PC-3 (cell line): ENCODE results near the gene MECR. TPM values are rescaled to one million over a fixed set of nuclear protein-coding genes. Genes with fewer than 3 reads are reported as not detected.

Source experiments
- ATAC-seq: fragments of 200-7000 bp; cut with Tn5 transposase; 2 replicates; pipeline ENCODE4 v1.9.1; 2020; ENCODE audit warnings: mild to moderate bottlenecking, moderate library complexity
- BruUV-seq: library from RNA; stranded (reverse); fragments of 400-500 nt; replicated peaks from 2 replicates; lab custom pipeline; 2021; lab: Mats Ljungman, UMichigan
- CTCF ChIA-PET: fragments of 300-600 bp; sonication (Branson Sonifier 250); formaldehyde crosslinking; loops from one replicate; lab custom pipeline; 2022; ENCODE audit warnings: antibody characterized with exemption; lab: Charles Lee
- POLR2A ChIA-PET: fragments of 300-600 bp; sonication (Branson Sonifier 250); formaldehyde crosslinking; loops from one replicate; lab custom pipeline; 2022; ENCODE audit warnings: antibody characterized with exemption; ENCODE audit not compliant: unreplicated experiment; lab: Charles Lee
- DNase-seq: peaks from one replicate; pipeline ENCODE4 v3.0.0-alpha.2; 2015
- H2AFZ ChIP-seq: fragments of 300-600 bp; sonication (generic); 2 replicates; pipeline ENCODE4 v1.6.0; 2016; ENCODE audit warnings: antibody characterized with exemption, low read length
- H3F3A ChIP-seq: fragments of 300-600 bp; sonication (generic); one replicate; pipeline ENCODE4 v1.6.0; 2017; ENCODE audit warnings: antibody characterized with exemption, low read length, control low read depth, mild to moderate bottlenecking; ENCODE audit not compliant: unreplicated experiment
- H3K27ac ChIP-seq: fragments of 300-600 bp; sonication (generic); 2 replicates; pipeline ENCODE4 v1.5.1; 2016; ENCODE audit warnings: mild to moderate bottlenecking, low read length
- H3K27me3 ChIP-seq: fragments of 300-600 bp; sonication (generic); 2 replicates; pipeline ENCODE4 v1.6.1; 2016; ENCODE audit warnings: low read length, mixed read lengths
- H3K36me3 ChIP-seq: fragments of 300-600 bp; sonication (generic); 2 replicates; pipeline ENCODE4 v1.6.1; 2016; ENCODE audit warnings: low read depth, mixed run types, low read length, mixed read lengths
- H3K4me1 ChIP-seq: fragments of 300-600 bp; sonication (generic); 2 replicates; pipeline ENCODE4 v1.5.1; 2016; ENCODE audit warnings: low read length; ENCODE audit not compliant: insufficient read depth
- H3K4me2 ChIP-seq: fragments of 300-600 bp; sonication (generic); 2 replicates; pipeline ENCODE4 v1.6.0; 2016; ENCODE audit warnings: low read length
- H3K4me3 ChIP-seq: fragments of 300-600 bp; sonication (generic); 2 replicates; pipeline ENCODE4 v1.5.1; 2016; ENCODE audit warnings: mild to moderate bottlenecking, low read length, mixed read lengths
- H3K79me2 ChIP-seq: fragments of 300-600 bp; sonication (generic); 2 replicates; pipeline ENCODE4 v1.6.1; 2017; ENCODE audit warnings: low read length, mixed read lengths
- H3K9ac ChIP-seq: fragments of 300-600 bp; sonication (generic); 2 replicates; pipeline ENCODE4 v1.6.0; 2016; ENCODE audit warnings: mild to moderate bottlenecking, low read length
- H3K9me2 ChIP-seq: fragments of 300-600 bp; sonication (generic); replicated peaks from 2 replicates; pipeline ENCODE4 v1.6.1; 2016; ENCODE audit warnings: mixed run types, low read length, mixed read lengths
- H3K9me3 ChIP-seq: fragments of 300-600 bp; sonication (generic); 2 replicates; pipeline ENCODE4 v1.6.1; 2016; ENCODE audit warnings: low read length, mixed read lengths
- H4K20me1 ChIP-seq: fragments of 300-600 bp; sonication (generic); 2 replicates; pipeline ENCODE4 v1.6.1; 2016; ENCODE audit warnings: low read length, mixed read lengths
- CTCF ChIP-seq: fragments of 300-600 bp; sonication (generic); conservative IDR thresholded peaks from 2 replicates; pipeline ENCODE4 v1.5.1; 2017; ENCODE audit warnings: antibody characterized with exemption, low read depth, mild to moderate bottlenecking, low read length
- EZH2 ChIP-seq: fragments of 300-600 bp; sonication (generic); IDR thresholded peaks from one replicate; pipeline ENCODE4 v1.6.1; 2017; ENCODE audit warnings: antibody characterized with exemption, mild to moderate bottlenecking, low read length; ENCODE audit not compliant: unreplicated experiment
- EZH2phosphoT487 ChIP-seq: fragments of 300-600 bp; sonication (generic); IDR thresholded peaks from 2 replicates; pipeline ENCODE4 v1.6.1; 2018; ENCODE audit warnings: mild to moderate bottlenecking, antibody characterized with exemption, low read length, borderline replicate concordance
- intact Hi-C: fragments of 100-400 bp; cut with micrococcal nuclease; formaldehyde crosslinking; loops from 2 replicates; pipeline ENCODE4 v1.9.0; 2023
- total RNA-seq: library from RNA; depleted of rRNA; stranded (reverse); fragments of >200 nt; gene quantifications from 2 replicates; pipeline ENCODE4 v1.2.3, GENCODE V29; 2014

MECR gene
- total RNA-seq, 1 experiment from 2014 or later: 30.5 TPM

GRCh38 chr1:29183287-29183686 lies 47.4 kb downstream of the MECR start:
- peaks cover 17% of the 10 kb centered on the region for H3K36me3 ChIP-seq
- H3F3A ChIP-seq: no peaks in the 10 kb centered on the region
- no peak overlapping the region for H3K27ac ChIP-seq
- peaks cover 25% of the 10 kb centered on the region for H4K20me1 ChIP-seq
- no TSS peak for BruUV-seq
- peaks cover 19% of the 10 kb centered on the region for H3K4me1 ChIP-seq
- TF ChIP-seq EZH2phosphoT487: no peak
- H3K9me3 ChIP-seq: no peaks in the 10 kb centered on the region
- H3K4me3 ChIP-seq: no peak overlapping the region
- no peaks in the 10 kb centered on the region for H3K9me2 ChIP-seq
- CTCF ChIA-PET: no interaction called here
- DNase-seq (no peak), ATAC-seq (no peak)
- H3K4me2 ChIP-seq: no peak overlapping the region
- POLR2A ChIA-PET: no interaction called here
- no peak overlapping the region for H3K9ac ChIP-seq
- H3K27me3 ChIP-seq: no peaks in the 10 kb centered on the region
- intact Hi-C loops: loop anchor here (5.0 to 10.0 kb wide), 2 partner anchors 61 to 138 kb away; partner anchors contain the start of gene TMEM200B
- H2AFZ ChIP-seq: no peak overlapping the region
- peaks cover 34% of the 10 kb centered on the region for H3K79me2 ChIP-seq

- Histone ChIP-seq H3K4me2 (peak within 1 kb of the TSS; percentile 94), H3K9ac (peak within 1 kb of the TSS; percentile 100), H4K20me1 (peaks cover 36% of the 10 kb centered on the region), H3K27me3 (no peaks in the 10 kb centered on the region), H3K4me3 (peak within 1 kb of the TSS; percentile 90), H3K9me3 (no peaks in the 10 kb centered on the region), H3K36me3 (peaks cover 17% of the 10 kb centered on the region), H3K79me2 (peaks cover 51% of the 10 kb centered on the region), H3K27ac (peak within 1 kb of the TSS; percentile 91), H3K9me2 (no peaks in the 10 kb centered on the region), H2AFZ (peak within 1 kb of the TSS; percentile 90), H3F3A (no peaks in the 10 kb centered on the region), H3K4me1 (peaks cover 19% of the 10 kb centered on the region)
- ChIA-PET POLR2A (interaction anchor here (0.6 to 1.4 kb wide), 10 partner anchors 16 to 1012 kb away, joined by 3 to 12 read pairs (median 4); partner anchors contain the start of gene GMEB1), CTCF (interaction anchor here (0.5 to 1.6 kb wide), 4 partner anchors 16 to 923 kb away, joined by 3 to 14 read pairs (median 8); no protein-coding TSS in a partner anchor)
- TF ChIP-seq CTCF (peak; percentile 69), EZH2phosphoT487 (no peak), EZH2 (no peak)
- intact Hi-C loops: loop anchor here (1.0 to 10.0 kb wide), 3 partner anchors 21 to 137 kb away; partner anchors contain the start of gene TMEM200B
- peak; percentile 91 for ATAC-seq
- BruUV-seq: no TSS peak
- DNase-seq: peak; percentile 98
Observed at GRCh38 chr1:29181413-29182225, 49.1 kb downstream of the MECR start, which contains the start of gene SRSF4. Gene SRSF4 (minus strand): TSS chr1:29181900. CDS start chr1:29181752, 148 bp downstream.

GRCh38 chr1:29180497-29181412 lies 50.0 kb downstream of the MECR start:
- no peak for TF ChIP-seq EZH2phosphoT487
- no peak for TF ChIP-seq CTCF
- no peak for TF ChIP-seq EZH2
- Histone ChIP-seq H3K79me2 (peaks cover 59% of the 10 kb centered on the region), H3K27ac (peak overlapping the region; percentile 91), H2AFZ (peak overlapping the region; percentile 90), H3K4me2 (peak overlapping the region; percentile 94), H3K4me1 (peaks cover 19% of the 10 kb centered on the region), H3K4me3 (peak overlapping the region; percentile 90), H3K9me2 (no peaks in the 10 kb centered on the region), H4K20me1 (peaks cover 44% of the 10 kb centered on the region), H3K9me3 (no peaks in the 10 kb centered on the region), H3F3A (no peaks in the 10 kb centered on the region), H3K27me3 (no peaks in the 10 kb centered on the region), H3K36me3 (peaks cover 17% of the 10 kb centered on the region), H3K9ac (peak overlapping the region; percentile 100)
- intact Hi-C loops: loop anchor here (5.0 to 10.0 kb wide), 2 partner anchors 58 to 136 kb away; partner anchors contain the start of gene TMEM200B
- DNase-seq (peak; percentile 33), ATAC-seq (peak; percentile 11)
- POLR2A ChIA-PET: interaction anchor here (0.7 kb wide), 2 partner anchors 104 to 1011 kb away, joined by 3 to 4 read pairs; no protein-coding TSS in a partner anchor
- CTCF ChIA-PET: interaction anchor here (0.5 to 1.6 kb wide), 3 partner anchors 16 to 924 kb away, joined by 3 to 14 read pairs (median 12); no protein-coding TSS in a partner anchor
- TSS peak; percentile 39 for BruUV-seq
